ENCODE measurements around the gene HPCAL1.

DNA sequence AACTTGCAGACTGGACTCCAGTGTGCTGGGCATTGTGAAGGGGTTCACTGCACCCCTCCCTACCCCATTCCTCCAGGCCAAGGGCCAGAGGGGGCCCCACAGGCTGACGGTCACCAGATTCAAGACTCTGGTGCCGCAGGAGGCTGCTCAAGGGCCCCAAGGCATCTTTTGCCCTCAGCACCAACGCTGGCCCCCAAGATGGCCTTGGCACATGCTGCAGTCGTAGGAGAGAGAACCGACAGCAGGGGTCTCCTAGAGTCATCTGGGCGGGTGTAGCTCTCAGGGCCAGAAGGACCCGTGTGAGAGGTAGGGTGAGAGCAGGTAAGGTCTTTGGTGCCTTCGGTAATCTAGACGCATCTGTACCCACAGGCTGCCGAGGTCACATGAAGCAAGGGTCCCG, 164.1 kb downstream of the HPCAL1 start:
- TF ChIP-seq, protein P1, sequence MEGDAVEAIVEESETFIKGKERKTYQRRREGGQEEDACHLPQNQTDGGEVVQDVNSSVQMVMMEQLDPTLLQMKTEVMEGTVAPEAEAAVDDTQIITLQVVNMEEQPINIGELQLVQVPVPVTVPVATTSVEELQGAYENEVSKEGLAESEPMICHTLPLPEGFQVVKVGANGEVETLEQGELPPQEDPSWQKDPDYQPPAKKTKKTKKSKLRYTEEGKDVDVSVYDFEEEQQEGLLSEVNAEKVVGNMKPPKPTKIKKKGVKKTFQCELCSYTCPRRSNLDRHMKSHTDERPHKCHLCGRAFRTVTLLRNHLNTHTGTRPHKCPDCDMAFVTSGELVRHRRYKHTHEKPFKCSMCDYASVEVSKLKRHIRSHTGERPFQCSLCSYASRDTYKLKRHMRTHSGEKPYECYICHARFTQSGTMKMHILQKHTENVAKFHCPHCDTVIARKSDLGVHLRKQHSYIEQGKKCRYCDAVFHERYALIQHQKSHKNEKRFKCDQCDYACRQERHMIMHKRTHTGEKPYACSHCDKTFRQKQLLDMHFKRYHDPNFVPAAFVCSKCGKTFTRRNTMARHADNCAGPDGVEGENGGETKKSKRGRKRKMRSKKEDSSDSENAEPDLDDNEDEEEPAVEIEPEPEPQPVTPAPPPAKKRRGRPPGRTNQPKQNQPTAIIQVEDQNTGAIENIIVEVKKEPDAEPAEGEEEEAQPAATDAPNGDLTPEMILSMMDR (IDR thresholded peaks at IDR 0.05; ENCODE audit: insufficient read depth, low read length, poor library complexity, severe bottlenecking), result no peak
- TF ChIP-seq EZH2phosphoT487 (conservative IDR thresholded peaks at IDR 0.05; ENCODE audit: low read length), result no peak

Measured in SU-DHL-6 (cell line).